ENCODE data around the gene PSMA6.

The PSMA6 gene

DNA sequence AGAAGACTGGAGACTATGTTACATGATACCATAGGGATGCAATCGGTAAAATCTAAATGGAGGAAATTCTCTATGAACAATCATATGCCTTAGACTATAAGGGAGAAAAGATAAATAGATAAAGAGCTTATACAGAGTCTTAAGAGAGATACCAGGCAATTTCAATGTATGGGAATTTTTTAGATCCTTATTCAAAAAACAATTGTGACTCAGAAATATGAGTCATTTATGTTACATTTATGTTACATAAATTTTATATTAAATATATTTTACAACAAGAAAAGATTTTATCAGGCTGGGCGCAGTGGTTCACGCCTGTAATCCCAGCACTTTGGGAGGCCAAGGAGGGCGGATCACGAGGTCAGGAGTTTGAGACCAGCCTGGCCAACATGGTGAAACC is 36.5 kb upstream of the PSMA6 start:
- no peak for DNase-seq (ENCODE audit: extremely low spot score)
- ChIA-PET POLR2A (no interaction called here), CTCF (no interaction called here)
- no peak for TF ChIP-seq FOXM1 (IDR thresholded peaks at IDR 0.05; ENCODE audit: borderline replicate concordance)
- TF ChIP-seq, protein P1, sequence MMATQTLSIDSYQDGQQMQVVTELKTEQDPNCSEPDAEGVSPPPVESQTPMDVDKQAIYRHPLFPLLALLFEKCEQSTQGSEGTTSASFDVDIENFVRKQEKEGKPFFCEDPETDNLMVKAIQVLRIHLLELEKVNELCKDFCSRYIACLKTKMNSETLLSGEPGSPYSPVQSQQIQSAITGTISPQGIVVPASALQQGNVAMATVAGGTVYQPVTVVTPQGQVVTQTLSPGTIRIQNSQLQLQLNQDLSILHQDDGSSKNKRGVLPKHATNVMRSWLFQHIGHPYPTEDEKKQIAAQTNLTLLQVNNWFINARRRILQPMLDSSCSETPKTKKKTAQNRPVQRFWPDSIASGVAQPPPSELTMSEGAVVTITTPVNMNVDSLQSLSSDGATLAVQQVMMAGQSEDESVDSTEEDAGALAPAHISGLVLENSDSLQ (IDR thresholded peaks at IDR 0.05): no peak

DNA sequence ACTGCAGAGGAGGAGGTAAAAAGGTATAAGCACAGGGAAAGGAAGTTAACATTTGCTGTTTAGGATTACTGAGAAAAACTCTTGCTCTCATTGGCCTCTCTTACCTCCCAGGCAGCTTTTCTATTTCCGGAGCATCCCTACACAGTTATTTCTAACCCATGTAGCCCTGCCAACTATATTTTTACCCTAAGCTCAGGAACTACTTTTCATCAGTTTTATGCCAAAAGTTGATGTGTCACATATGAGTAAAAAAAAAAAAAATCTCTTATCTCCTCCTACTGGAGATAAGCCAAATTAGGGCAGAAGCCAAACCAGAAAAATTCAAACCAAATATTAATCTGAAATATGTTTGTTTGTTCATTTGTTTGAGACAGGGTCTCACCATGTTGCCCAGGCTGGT is 34.4 kb upstream of the PSMA6 start:
- no peak for TF ChIP-seq FOXM1 (IDR thresholded peaks at IDR 0.05; ENCODE audit: borderline replicate concordance)
- no peak for TF ChIP-seq SUZ12 (IDR thresholded peaks at IDR 0.05)
- TF ChIP-seq LEF1 (IDR thresholded peaks at IDR 0.05; ENCODE audit: borderline replicate concordance): no peak
- no peak for TF ChIP-seq L3MBTL2 (conservative IDR thresholded peaks at IDR 0.05)
- no peak for TF ChIP-seq ARNT (IDR thresholded peaks at IDR 0.05)
- no peak for TF ChIP-seq FOXK2 (IDR thresholded peaks at IDR 0.05)
- TF ChIP-seq FOXA1 (IDR thresholded peaks at IDR 0.05): no peak
- no peak for TF ChIP-seq HDGF (IDR thresholded peaks at IDR 0.05; ENCODE audit: borderline replicate concordance)
- no peak for TF ChIP-seq ZNF384 (IDR thresholded peaks at IDR 0.05)
- TF ChIP-seq, protein P1 (IDR thresholded peaks at IDR 0.05): no peak
- TF ChIP-seq SP1 (IDR thresholded peaks at IDR 0.05): no peak
- TF ChIP-seq CTBP1 (IDR thresholded peaks at IDR 0.05; ENCODE audit: borderline replicate concordance): no peak
- no peak for TF ChIP-seq ELF4 (IDR thresholded peaks at IDR 0.05)
- TF ChIP-seq TARDBP (IDR thresholded peaks at IDR 0.05): no peak
- TF ChIP-seq BHLHE40 (IDR thresholded peaks at IDR 0.05; ENCODE audit: borderline replicate concordance): no peak
- ChIA-PET CTCF (no interaction called here), POLR2A (interaction anchor here (0.6 kb wide), 1 partner anchor 33 kb away, joined by 3 read pairs; no protein-coding TSS in a partner anchor)
- no peak for DNase-seq (ENCODE audit: extremely low spot score)

DNA sequence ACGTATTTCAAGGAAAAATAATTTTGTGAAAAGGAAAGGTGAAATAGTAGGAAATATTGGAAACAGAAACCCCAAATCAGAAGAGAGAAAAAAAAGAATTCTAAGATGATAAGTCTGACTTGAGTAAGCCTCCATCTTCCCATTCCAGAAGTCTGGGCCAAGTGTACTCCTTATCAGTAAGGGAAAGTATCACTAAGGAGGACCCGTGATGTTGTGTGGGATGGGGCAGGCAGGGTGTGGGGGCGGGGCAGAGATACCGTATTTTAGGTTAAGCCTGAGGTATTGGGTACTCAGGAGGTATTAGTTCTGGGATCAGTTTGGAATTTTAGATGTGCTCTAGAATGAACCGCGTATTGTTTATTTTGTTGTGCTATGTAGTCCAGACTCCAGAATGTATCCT is 33.8 kb upstream of the PSMA6 start:
- no peak for DNase-seq (ENCODE audit: extremely low spot score)
- no peak for TF ChIP-seq SUZ12 (IDR thresholded peaks at IDR 0.05)
- POLR2A ChIA-PET: interaction anchor here (0.6 kb wide), 1 partner anchor 32 kb away, joined by 3 read pairs; no protein-coding TSS in a partner anchor
- CTCF ChIA-PET: interaction anchor here (0.7 kb wide), 1 partner anchor 38 kb away, joined by 3 read pairs; no protein-coding TSS in a partner anchor

DNA sequence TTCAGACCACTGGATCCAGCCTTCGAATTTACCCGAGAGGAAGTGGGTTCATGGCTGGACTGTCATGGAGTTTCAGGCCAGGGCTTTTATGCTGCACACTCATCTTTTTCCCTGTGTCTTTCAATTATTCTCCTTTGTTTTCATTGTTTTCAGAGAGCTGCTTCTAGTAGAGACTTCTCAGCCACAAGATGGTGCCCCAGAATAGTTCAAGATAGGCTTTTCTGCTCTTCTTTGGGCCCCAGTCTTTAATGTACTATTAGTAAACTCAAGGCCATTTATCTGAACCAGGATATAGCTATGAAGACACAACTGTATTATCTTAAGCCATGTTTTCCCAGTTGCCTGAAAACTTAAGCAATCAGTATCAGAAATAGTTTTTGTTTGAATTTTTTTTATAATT is 30.4 kb upstream of the PSMA6 start:
- TF ChIP-seq BHLHE40 (IDR thresholded peaks at IDR 0.05; ENCODE audit: borderline replicate concordance): no peak
- TF ChIP-seq ELF4 (IDR thresholded peaks at IDR 0.05): no peak
- no peak for TF ChIP-seq TARDBP (IDR thresholded peaks at IDR 0.05)
- no peak for TF ChIP-seq ZNF384 (IDR thresholded peaks at IDR 0.05)
- no peak for TF ChIP-seq HDGF (IDR thresholded peaks at IDR 0.05; ENCODE audit: borderline replicate concordance)
- no peak for TF ChIP-seq NFRKB (IDR thresholded peaks at IDR 0.05)
- no peak for TF ChIP-seq L3MBTL2 (conservative IDR thresholded peaks at IDR 0.05)
- TF ChIP-seq FOXM1 (IDR thresholded peaks at IDR 0.05; ENCODE audit: borderline replicate concordance): no peak
- TF ChIP-seq SP1 (IDR thresholded peaks at IDR 0.05): no peak
- TF ChIP-seq, protein P1 (IDR thresholded peaks at IDR 0.05): no peak
- TF ChIP-seq SUZ12 (IDR thresholded peaks at IDR 0.05): no peak
- TF ChIP-seq LEF1 (IDR thresholded peaks at IDR 0.05; ENCODE audit: borderline replicate concordance): no peak
- no peak for TF ChIP-seq CTBP1 (IDR thresholded peaks at IDR 0.05; ENCODE audit: borderline replicate concordance)
- DNase-seq (ENCODE audit: extremely low spot score): no peak
- POLR2A ChIA-PET: interaction anchor here (1.3 kb wide), 1 partner anchor 30 kb away, joined by 7 read pairs; the partner anchor contains the start of gene PSMA6
- CTCF ChIA-PET: no interaction called here

DNA sequence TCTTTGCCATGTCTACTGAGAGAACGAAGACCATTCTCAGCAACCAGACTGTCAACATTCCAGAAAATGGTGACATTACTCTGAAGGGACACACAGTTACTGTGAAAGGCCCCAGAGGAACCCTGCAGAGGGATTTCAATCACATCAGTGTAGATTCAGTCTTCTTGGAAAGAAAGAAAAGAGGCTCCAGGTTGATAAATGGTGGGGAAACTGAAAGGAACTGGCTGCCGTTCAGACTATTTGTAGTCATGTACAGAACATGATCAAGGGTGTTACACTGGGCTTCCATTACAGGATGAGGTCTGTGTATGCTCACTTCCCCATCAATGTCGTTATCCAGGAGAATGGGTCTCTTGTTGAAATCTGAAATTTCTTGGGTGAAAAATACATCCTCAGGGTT is 29.7 kb upstream of the PSMA6 start:
- DNase-seq (ENCODE audit: extremely low spot score): no peak
- POLR2A ChIA-PET: interaction anchor here (0.6 to 1.3 kb wide), 2 partner anchors 30 to 564 kb away, joined by 3 to 7 read pairs; partner anchors contain the start of genes BRMS1L and PSMA6
- CTCF ChIA-PET: no interaction called here
- TF ChIP-seq CTBP1 (IDR thresholded peaks at IDR 0.05; ENCODE audit: borderline replicate concordance): no peak
- TF ChIP-seq HDGF (IDR thresholded peaks at IDR 0.05; ENCODE audit: borderline replicate concordance): no peak
- no peak for TF ChIP-seq NFRKB (IDR thresholded peaks at IDR 0.05)

DNA sequence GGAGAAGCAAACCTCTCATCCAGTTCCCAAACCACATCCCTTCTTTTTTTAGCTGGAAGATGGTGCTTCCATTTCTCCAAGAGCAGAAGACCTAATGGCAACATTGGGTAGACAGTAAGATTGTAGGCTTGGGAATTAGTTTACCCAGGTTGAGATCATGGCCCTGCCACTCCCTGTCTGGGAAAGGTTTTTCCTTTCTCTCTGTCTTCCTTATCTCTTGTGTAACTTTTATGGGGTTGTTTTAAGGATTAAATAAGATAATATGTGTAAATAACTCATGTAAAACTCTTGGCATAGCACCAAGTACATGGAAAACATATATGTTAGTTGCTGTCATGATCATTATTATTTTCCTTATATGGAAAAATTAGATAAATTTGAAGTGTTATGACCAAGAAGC is 23.2 kb upstream of the PSMA6 start:
- TF ChIP-seq FOXK2 (IDR thresholded peaks at IDR 0.05) (no peak), CTBP1 (IDR thresholded peaks at IDR 0.05; ENCODE audit: borderline replicate concordance) (no peak), FOXM1 (IDR thresholded peaks at IDR 0.05; ENCODE audit: borderline replicate concordance) (no peak), BHLHE40 (IDR thresholded peaks at IDR 0.05; ENCODE audit: borderline replicate concordance) (no peak), ZNF384 (IDR thresholded peaks at IDR 0.05) (no peak), ARNT (IDR thresholded peaks at IDR 0.05) (no peak), FOXA1 (IDR thresholded peaks at IDR 0.05) (no peak), SUZ12 (IDR thresholded peaks at IDR 0.05) (no peak), SP1 (IDR thresholded peaks at IDR 0.05) (no peak)
- ChIA-PET CTCF (no interaction called here), POLR2A (no interaction called here)
- no peak for DNase-seq (ENCODE audit: extremely low spot score)

DNA sequence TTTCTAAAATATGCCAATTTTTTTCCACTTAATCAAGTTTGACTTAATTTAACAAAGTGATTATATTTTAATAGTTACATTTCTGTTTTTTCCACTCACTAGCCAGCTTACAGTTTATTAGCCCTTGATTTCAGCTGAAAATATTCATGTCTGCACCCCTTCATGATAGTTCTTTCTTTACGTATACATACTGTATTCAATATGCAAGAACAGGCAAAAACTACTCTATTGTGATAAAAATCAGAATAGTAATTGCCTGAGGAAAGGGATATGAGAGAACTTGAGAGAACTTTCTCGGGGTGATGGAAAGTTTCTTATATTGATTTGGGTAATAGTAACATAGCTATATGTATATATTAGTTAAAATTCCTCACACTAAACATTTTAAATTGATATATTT is 17.4 kb upstream of the PSMA6 start:
- no peak for TF ChIP-seq NFRKB (IDR thresholded peaks at IDR 0.05)
- TF ChIP-seq TARDBP (IDR thresholded peaks at IDR 0.05): no peak
- TF ChIP-seq ELF4 (IDR thresholded peaks at IDR 0.05): no peak
- no peak for TF ChIP-seq LEF1 (IDR thresholded peaks at IDR 0.05; ENCODE audit: borderline replicate concordance)
- TF ChIP-seq BHLHE40 (IDR thresholded peaks at IDR 0.05; ENCODE audit: borderline replicate concordance): no peak
- TF ChIP-seq, protein P1 (IDR thresholded peaks at IDR 0.05): no peak
- TF ChIP-seq HDGF (IDR thresholded peaks at IDR 0.05; ENCODE audit: borderline replicate concordance): no peak
- no peak for TF ChIP-seq FOXK2 (IDR thresholded peaks at IDR 0.05)
- TF ChIP-seq L3MBTL2 (conservative IDR thresholded peaks at IDR 0.05): no peak
- no peak for TF ChIP-seq ZNF384 (IDR thresholded peaks at IDR 0.05)
- no peak for TF ChIP-seq SP1 (IDR thresholded peaks at IDR 0.05)
- TF ChIP-seq SUZ12 (IDR thresholded peaks at IDR 0.05): no peak
- TF ChIP-seq ARNT (IDR thresholded peaks at IDR 0.05): no peak
- no peak for TF ChIP-seq FOXA1 (IDR thresholded peaks at IDR 0.05)
- TF ChIP-seq FOXM1 (IDR thresholded peaks at IDR 0.05; ENCODE audit: borderline replicate concordance): no peak
- no peak for TF ChIP-seq CTBP1 (IDR thresholded peaks at IDR 0.05; ENCODE audit: borderline replicate concordance)
- ChIA-PET CTCF (interaction anchor here (0.7 kb wide), 1 partner anchor 11 kb away, joined by 3 read pairs; no protein-coding TSS in a partner anchor), POLR2A (interaction anchor here (1.3 kb wide), 1 partner anchor 17 kb away, joined by 4 read pairs; the partner anchor contains the start of gene PSMA6)
- DNase-seq (ENCODE audit: extremely low spot score): no peak
